NOMO-1 treated with DMSO at 0.1 percent for 48 hours (cell line): Measurements from ENCODE around the gene SNX7.

Experiments used
- DNase-seq: peaks from one replicate; lab custom pipeline; 2025; ENCODE audit not compliant: unreplicated experiment; lab: John Stamatoyannopoulos, UW

Gene SNX7

DNA sequence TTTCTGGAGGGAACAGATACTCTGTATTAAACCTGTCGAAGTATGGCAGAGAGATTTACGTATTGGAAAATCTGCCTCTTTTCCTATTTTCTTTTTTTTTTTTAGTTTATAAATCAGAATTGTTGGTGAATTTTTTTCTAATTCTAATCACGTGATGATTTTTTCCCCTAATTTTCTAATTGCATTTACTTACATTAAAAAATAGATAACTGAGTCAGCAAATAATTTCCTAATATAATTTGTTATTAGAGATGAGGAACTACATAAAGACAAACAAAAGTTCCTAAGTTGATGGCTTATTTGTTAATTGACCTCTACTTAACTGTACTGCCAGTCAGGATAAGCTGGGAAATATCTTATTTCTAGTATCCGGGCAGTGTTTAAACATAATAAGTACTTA, 34.6 kb downstream of the SNX7 start:
- DNase-seq, result no peak

DNA sequence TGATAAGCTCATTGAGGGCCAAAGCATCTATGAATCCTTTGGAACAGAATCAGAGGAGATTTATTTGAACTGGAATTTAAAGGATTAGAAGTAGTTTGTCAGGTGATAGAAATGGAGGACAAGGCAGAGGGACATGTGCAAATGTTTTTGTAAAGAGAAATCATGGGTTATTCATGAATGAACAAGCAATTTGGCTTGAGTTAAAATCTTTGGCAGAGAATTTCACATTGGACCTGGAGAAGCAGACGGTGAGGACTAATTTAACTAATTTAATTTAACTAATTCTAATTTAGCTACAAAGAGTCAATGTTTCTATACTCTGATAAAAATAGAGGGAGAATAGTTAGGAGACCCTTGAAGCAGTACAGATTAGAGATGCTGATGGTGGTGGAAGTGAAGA, 36.3 kb downstream of the SNX7 start:
- no peak for DNase-seq

DNA sequence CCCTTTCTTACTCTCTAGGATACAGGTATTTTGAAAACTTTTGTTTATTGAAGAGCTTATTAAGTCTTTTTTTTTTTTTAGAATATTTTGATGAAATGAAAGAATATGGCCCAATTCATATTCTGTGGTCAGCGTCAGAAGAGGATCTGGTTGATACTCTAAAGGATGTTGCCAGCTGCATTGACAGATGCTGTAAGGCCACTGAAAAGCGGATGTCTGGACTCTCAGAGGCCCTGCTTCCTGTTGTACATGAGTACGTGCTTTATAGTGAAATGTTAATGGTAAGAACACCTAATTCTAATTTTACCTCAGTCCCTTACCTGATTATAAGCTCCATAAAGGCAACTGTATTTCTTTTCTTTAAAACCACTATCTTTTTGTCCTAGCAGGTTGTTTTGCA, 37.1 kb downstream of the SNX7 start:
- DNase-seq, result no peak

DNA sequence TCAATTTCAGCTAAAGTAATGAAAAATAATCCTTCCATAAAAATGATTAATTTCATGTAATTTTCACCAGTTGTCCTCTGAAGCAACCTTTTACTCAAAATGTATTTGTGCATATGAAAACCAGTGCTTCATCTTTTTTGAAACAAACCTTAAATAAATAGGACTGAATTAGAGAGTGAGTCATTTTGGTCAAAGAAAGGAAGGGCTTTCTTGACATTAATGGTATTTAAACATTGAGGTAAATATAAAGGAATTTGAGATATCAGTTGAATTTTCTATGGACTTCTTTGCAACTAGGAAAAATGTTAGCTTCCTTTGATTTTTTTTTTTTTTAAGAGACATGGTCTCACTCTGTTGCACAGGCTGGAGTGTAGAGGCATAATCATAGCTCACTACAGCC, 38.7 kb downstream of the SNX7 start:
- no peak for DNase-seq

DNA sequence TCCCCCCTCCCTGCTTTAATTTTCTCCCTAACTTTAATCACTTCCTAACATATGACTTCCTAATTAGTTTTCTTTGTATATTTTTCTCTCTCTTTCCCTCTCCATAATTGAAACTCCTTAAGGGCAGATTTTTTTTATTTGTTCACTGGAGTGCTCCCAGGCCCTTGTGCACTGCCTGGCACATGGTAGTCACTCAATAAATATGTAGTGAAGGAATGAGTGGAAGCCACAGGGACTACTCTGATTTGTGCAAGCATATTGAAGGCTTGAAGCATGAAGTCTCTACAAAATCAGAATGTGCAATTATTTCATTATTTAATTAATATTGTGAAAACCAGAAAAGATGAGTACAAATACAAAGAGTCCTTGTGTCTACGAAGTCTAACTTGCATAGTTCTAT, 41.5 kb downstream of the SNX7 start:
- no peak for DNase-seq

DNA sequence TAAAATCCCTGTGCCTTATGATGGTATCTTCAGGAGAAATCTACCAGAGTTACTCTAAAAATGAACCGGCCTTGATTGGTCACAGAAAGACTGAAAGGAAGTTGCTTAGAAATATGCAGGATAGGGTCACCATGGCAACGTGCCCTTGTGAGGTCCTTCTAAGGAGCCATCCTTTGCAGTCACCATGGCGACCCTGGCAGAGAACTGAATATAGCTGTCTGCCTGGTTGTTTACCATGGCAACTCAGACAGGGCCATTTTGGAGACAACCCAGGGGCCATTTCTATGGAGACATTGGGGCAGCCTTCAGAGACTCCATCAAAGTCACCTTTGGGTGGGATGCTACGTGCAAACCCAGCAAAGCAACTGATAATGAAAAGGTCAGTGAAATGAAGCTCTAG, 43.0 kb downstream of the SNX7 start:
- DNase-seq, result no peak

DNA sequence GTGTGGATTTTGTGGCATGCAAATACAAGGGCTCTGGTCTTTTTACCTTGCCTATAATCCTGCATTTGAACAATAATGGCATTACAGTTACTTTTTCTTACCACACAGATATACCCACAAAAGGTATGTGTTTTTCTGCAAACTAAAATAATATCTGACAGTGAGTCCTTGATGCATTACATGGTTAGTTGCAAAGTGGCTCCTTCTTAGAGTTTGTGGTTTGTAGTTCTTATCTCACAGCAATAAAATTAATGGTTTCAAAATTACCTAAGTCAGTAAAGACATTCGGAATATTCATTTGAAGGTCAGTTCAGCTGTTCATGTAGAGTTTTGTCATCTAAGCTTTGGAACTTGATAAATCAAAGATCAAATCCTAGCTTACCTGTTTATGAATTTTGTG, 43.5 kb downstream of the SNX7 start:
- DNase-seq, result no peak

DNA sequence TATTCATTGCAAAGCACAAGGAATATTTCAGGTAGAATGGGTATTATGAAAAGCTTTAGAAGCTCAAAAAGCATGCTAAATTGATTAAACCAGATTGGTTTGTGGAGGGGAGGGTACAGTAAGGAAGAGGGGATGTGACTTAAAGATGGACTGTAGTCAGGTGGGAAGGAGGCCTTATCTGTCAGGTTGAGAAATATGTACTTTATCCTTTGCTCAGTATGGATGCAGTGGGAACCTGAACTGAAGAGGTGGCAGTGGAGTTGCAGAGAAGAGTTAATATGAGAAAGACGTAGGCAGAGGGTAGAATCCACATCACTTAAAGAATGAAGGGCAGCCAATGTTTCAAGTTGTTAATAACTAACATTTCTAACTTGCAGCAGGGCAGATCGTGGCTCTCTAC, 44.1 kb downstream of the SNX7 start:
- DNase-seq, result no peak

DNA sequence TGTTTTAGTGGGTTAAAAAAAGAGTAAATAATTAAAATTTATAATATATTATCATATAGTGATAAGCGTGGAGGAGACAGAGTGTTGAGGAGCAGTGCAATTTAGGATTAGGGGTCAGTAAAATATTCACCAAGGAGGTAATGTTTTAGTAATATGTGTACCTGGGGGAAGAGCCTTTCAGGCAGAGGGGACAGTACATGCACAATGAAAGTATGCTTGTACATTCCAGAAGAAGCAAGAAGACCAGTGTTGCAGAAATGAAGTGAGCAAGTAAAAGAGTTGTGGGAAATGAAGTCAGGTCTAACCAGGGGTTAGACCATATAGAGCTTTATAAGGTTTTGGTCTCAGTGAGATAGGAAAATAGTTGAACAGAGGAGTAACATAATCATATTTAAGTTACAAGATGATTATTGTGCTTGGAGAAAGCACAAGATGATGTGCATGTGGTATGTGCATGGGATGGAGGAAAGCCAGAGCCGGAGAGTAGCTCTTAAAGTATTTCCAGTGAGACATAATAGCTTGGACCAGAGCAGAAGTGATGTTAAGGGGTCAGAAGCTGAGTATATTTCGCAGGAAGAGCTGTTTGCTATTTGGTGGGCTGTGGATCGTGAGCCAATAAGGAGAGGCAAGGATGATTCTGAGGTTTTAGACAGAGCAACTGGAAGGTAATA, 44.8 kb downstream of the SNX7 start:
- no peak for DNase-seq

DNA sequence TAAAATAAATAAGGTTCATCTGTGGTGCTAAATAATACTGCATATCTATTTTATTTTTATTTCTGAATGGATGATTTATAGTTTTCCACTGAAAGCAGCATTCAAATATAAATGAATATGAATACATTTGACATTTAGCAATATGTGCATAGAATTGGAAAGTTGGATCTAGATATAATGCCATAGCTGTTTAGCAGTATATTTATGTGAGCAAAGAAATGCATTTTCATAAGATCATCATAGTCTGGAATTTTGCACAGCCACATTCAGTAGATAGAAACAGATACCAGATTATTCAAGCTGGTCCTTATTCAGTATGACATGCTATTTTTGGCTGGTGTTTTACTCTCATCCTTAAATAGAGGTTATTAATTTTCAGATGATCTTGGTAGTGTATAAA, 46.0 kb downstream of the SNX7 start:
- DNase-seq, result no peak

DNA sequence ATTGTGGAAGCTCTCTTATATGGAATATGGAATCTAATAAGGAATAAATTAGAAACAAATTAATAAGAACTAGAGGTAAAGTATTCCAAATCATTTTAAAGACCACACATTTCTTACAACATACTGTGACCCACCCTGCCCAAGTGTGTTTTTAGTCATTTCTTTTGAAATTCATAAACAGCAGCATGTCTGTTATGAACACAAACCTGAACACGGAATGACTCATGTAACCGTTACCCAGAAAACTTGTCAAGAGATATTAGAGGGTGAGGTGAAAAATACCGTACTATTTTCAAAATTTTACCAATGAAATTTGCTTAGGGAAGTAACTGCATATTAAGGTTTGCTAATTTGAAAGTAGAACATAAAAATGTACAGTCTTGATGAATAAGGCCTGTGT, 48.4 kb downstream of the SNX7 start:
- no peak for DNase-seq

DNA sequence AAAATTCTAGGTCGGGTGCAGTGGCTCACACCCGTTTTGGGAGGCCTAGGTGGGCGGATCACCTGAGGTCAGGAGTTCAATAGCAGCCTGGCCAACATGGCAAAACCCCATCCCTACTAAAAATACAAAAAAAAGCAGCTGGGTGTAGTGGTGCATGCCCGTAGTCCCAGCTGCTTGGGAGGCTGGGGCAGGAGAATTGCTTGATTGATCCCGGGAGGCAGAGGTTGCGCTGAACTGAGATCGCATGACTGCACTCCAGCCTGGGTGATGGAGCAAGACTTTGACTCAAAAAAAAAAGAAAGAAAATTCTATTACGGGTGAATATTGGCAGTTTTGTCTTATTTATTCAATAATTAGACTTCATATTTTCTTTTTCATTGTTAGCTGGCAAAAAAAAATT, 62.1 kb downstream of the SNX7 start:
- DNase-seq, result no peak

DNA sequence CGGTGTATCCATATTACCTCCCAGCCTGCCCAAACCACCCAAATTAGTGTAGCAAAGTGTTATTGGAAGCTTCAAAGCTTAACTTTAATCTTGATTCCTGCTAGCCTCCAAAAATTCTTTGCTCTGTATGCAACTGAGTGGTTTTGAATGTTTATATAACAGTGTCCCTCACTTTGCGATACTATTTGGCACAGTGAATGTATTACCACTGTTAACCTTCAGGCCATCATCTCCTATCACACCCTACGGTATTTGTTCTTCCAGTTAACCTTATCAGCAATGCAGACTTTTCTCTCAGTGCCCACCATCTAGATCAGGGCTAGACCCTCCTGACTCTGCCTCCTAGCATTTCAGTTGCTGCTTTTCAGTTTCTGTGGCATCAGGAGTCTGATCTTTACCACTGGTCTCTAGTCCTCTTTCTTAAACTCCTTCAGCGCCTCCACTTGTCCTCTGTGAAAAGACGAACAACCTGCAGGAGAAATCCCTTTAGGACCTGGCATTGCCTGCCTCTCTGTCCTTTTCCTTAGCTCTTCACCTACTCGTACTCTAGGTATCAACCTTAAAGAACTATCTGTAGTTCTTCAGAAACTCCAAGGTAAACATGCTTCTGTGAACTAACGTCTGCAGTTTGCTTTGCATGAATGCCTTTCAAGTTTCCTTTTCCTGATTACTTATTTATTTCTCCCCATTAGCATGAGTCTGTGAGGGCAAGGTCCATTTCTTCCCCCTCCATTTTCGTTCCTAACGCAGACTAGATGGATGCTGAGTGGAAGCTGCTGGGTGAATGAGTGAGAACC, 71.7 kb downstream of the SNX7 start:
- DNase-seq, result no peak

DNA sequence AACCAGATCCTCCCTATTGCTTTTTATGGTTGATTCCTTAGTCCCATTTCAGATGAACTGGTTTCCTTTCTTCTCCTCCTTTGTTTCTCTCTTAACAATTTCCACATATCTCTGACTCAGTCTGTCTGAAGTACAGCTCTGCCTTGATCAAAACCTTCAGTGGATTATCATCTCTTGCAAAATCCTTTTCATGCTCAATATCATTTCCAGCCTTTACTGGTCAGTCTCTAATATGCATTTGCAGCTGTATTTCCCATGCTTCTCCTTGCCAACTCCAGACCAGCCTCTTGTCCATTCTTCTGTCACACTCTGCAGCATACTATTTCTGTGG, 72.2 kb downstream of the SNX7 start:
- no peak for DNase-seq

DNA sequence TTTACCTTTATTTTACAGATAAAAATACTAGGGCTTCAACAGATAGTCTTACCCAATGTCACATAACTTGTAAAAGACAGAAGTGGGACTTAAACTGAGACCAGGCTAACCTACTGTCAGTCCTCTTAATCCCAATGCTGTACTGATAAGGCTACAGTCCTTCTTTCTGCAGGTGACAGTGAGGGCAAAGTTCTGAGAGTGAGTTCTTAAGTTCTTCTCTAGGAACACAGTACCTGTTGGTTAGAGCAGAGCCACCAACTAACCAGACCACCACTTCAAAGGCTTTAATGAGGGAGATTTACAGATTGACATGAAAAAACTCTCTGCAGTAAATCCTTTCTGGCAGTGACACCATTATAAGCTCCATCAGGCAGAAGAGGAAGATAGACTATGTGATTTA, 74.2 kb downstream of the SNX7 start:
- no peak for DNase-seq

DNA sequence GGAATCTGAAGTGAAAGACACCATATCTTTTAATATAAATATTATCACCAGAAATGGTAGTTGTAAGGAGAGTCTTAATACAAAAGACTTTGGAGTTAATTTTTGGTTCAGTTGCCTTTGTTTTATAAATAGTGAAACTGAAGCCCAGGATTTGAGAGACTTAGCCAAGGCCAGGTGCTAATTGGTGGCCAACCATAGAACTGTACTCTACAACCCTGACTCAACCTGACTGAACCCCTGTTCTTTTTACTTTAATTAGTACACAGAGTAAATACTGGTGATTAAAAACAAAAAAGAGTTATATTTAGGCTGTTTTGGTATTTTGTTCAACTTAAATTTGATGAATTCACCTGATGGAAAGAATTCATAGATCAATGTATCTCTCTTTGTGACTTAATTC, 76.3 kb downstream of the SNX7 start:
- DNase-seq, result no peak

DNA sequence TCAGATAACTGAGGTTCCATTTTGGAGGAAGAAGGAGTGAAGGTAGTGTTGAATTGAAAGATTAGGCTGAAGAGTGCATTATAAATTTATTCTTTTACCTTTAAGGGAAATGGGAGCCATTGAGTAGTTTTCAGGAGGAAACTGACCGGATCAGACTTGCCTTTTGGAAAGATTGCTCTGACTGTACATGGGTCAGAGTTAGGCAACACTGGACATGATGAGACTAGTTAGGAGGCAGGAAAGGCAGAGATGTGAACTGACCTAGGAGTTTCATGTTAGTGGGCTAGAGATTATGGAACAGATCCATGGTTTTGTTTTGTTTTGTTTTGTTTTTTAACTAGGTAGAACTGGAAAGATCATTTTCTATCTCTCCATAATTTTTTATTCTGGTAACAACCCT, 78.2 kb downstream of the SNX7 start:
- no peak for DNase-seq

DNA sequence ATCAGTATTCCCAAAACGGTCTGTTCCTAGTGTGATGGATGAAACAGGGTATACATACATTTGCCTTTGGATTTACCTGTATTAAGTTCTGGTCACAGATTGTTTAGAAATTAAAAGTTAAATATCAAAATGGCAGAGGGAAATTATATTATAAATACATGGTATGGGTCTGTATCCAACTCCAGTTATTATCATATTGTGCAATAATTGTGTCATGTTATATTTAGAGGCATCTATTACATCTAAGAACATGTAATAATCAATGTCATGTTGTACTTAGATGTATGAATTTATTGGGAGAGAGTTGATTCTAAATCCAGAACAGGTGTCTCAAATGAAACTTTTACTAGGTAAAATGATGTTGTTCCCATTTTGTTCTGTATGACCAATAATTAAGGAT, 79.6 kb downstream of the SNX7 start:
- no peak for DNase-seq

DNA sequence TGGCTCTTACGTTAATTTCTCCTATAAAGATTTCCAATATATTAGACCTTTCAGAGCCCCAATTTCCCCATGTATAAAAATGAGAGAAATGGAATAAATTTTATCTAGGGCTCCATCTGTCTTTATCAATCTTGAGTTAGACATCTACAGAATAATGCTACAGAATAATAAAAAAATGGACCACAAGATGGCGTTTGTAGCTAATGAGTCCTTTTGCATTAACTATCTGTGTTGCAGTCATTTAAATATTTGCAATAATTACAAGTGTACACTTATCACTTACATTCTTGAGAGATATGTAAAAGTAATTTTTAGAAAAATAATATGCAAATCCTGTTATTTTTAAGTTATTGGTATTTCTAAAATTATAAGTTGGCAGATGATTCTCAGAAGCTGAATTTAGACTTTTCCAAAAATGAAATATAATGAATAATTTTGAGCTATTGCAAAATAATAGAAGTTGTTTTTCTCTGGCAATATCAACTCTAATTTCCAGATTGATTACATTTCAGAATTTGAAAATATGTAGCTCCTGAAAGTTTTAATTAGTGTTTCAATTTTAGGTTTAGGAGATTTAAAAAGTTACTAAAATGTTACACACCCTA, 87.7 kb downstream of the SNX7 start:
- DNase-seq, result peak; percentile 12

DNA sequence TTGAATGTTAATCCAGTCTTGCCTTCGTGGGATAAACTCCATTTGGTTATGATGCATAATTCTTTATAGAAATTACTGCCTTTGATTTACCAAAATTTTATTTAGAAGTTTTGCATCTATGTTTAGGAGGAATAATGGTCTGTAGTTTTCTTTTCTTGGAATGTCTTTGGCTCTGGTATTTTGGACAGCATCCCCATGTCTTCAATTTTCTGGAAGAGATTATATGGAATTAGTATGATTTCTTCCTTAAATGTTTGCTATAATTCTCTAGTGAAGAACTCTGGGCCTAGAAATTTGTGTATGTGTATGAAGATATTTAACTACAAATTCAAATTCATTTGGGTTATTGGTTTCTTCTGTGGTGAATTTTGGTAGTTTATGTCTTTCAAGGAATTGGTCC, 92.7 kb downstream of the SNX7 start:
- DNase-seq, result no peak

DNA sequence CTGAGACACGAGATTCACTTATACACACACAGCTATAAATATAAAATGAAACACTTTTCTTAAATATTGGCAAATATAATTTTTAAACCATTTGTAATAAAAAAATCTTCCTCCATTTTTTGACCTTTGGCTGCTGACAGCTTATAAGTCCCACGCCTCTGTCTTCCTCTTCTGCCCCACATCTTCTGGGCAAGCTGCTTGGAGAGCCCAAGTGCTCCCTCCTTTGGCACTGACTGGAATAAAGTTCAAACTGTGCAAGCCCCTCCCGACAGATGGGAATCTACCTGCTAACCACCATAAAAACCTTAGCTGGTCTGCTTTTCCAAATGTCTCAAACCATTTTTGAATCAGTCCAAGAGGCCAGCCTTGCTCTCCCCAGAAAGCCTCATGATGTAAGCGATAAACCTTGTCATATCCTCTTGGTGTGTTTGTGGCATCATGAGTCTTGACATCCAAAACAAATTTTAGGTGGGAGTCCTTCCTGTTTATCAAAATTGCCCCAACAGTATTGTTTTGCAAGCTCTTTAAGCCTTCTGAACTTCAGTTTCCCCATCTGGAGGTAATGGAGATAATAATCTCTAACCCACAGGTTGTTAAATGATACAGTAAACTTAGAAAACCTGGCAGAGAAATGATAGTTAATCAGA, 99.8 kb downstream of the SNX7 start:
- peak; percentile 1 for DNase-seq

DNA sequence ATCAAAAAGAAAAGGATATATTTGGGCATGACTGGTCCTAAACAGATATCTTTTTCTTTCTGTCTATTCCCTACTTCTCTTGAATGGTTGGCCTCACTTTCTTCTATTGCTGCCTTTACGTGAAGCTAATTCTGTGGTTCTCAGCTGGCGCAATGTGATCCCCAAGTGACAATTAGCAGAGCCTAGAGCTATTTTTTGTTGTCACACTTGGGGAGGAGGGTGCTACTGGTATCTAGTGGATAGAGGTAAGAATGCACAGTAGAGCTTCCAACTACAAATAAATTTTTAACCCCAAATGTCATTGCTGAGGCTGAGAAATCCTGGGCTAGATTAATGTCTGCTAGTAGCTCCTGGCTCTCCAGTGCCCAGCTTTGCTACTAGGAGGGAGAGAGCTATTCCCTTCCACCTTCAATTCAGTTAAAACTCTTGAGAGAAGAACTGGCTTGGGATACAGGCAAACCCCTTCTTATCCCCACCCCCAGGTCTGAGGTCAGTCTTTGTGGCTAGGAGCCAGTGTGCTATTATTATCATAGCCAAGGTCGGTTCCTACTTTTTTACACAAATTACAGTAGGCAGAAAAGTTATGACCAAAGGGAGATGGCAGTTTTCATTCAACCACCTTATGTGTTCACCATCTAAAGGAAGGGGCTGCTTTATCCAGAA, 102.1 kb downstream of the SNX7 start:
- DNase-seq, result peak; percentile 63
